Hematopoietic multipotent progenitor cell (in vitro differentiated cells): Measurements from ENCODE around the gene KIAA0040. TPM values are rescaled to one million over a fixed set of nuclear protein-coding genes. Genes with fewer than 3 reads are reported as not detected.
A peak's percentile ranks its signal among the peaks of the same experiment; 100 is the strongest.

Experiments
- DNase-seq, 3 donors: peaks; one replicate each; pipeline ENCODE4 v3.0.0-alpha.2; 2011 to 2015; ENCODE audit warnings: low read depth in 2 of 3, low spot score in 2 of 3
- total RNA-seq: library from RNA; depleted of rRNA; stranded (reverse); fragments of >200 nt; gene quantifications from one replicate; pipeline ENCODE4 v1.2.3, GENCODE V29; 2012

KIAA0040 gene
- 16.4 TPM for total RNA-seq

DNA sequence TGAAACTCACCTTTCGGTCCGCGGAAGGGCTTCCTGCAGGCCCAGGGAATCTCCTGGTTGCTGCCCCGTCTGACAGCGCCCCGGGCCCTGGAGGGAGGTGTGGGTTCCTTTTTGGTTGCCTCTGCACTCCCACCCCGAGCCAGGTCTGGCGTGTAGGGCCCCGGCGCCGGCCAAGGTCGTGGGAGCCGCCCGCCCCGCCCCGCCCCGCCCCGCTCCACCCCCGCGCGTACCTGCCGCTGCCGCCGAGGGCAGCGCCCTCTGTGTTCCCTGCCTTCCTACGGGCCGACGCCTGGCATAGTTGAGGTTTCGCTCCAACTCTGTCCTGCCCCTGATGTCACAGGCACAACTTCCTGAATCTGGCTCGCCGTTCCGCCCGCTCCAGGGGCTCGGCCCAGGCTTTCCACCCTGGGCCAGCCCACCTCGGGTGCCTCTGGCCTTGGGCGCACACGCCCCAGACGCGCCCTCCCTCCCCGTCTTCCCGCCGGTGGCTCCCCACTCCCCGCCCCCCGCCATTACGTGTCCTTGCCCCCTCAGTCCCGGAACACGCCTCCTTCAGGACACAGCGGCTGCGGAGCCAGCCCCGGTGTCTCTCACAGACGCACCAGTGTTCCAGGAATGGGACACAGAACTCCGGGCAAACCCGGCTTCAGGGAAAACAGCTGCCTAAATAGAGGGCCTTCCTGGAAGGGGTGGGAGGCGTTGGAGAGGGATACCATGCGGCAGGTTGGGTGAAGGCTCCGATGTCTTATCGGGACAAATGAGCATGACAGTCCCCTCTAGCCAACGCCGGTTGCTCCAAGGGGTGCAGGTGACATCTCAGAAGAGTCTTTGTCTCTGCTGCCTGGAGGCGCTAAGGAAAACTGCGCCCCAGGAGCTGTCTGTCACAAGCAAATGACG lies at the start of gene KIAA0040:
Gene KIAA0040, minus strand, starts transcription at position 147 of the 897 bp plus-strand sequence. CDS start 31,763 bp downstream, outside the sequence.
- DNase-seq, result peak in 2 of 3 donors; percentile 78 to 82

DNA sequence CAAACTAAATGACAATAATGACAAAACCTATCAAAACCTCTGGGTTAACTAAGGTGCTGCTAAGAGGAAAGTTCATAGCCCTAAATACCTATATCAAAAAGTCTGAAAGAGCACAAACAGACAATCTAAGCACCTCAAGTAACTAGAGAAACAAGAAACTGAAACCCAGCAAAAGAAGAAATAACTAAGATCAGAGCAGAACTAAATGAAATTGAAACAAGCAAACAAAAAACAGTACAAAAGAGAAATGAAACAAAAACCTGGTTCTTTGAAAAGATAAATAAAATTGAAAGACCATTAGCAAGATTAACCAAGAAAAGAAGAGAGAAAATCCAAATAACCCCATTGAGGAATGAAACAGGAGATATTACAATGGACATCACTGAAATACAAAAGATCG lies 44.8 kb upstream of the KIAA0040 start:
- no peak for DNase-seq

DNA sequence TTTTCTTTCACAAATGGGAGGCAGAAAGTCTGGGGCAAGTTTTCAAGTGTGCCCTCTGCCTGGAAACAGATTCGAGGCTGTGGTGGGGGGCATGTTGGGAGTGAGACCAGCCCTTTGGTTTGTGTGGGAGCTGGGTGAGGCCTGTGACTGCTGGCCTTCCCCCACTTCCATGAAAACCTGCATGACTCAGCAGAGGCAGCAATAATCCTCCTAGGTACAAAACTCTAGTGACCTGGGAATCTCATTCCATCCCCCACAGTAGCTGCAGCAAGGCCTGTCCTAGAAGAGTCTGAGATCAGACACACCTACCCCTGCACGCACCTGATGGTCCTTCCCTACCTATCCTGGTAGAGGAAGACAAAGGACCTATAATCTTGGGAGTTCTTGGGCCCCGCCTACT lies 42.1 kb upstream of the KIAA0040 start:
- no peak for DNase-seq

DNA sequence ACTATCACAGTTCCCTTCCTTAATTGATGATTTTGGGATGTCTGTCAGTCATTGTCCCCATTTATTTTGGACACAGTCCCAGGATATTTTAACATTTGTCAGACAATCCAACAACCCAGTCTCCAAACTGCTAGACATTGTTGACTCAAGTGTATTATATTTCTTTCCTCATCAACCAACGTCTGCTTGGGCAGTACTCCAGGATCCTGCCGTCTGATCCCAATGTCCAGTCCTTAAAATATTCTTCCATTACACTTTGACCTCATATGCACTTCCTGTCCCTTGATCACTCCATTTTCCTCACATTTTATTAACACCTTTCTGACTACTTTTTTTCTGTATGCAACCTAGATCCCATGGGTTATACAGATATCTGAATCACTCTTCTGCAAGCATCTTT lies 39.8 kb upstream of the KIAA0040 start:
- DNase-seq, result no peak

DNA sequence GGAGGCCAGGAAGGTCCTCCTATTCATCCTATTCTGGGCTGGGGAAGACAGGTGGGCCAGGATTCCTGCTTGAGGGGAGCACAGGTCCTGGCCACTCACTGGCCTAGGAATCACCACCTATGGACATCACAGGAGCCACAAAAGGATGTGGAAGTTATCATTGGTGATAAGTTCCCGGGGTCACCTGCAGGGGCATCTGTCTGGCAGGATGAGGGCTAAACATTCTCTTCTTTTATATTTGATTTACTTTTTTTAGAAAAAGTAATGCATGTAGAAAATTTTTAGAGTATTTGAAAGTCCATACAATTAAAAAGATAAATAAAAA lies 33.2 kb upstream of the KIAA0040 start:
- no peak for DNase-seq

DNA sequence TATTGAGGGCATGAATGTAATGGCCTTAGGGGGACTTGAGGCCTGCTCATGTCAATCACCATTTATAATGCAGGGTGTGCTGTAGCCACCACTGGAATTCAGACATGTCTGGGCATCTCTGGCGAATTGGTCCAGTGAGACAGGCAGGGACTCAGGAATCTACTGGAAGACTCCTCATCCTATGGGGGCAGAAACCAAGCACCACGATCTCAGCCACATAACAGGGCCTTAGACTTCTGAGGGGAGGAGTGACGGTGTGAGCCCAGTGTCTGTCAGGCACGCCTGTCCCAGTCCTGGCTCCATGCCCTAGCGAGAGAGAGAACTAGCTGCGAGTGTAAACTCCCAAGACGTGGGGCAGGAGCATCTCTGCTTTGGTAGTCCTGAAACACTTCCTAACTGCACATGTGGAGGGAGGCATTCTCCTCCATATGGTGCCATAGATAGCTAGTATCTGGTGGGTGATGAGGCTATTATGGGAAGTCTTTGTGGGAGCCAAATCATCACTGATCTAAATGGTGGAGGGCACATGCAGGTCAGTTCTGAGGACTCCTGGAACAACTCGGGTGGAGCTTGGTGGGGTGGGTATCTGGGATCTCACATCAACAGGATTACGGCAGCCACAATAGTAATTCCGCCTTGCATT lies 29.8 kb upstream of the KIAA0040 start:
- DNase-seq, result no peak

DNA sequence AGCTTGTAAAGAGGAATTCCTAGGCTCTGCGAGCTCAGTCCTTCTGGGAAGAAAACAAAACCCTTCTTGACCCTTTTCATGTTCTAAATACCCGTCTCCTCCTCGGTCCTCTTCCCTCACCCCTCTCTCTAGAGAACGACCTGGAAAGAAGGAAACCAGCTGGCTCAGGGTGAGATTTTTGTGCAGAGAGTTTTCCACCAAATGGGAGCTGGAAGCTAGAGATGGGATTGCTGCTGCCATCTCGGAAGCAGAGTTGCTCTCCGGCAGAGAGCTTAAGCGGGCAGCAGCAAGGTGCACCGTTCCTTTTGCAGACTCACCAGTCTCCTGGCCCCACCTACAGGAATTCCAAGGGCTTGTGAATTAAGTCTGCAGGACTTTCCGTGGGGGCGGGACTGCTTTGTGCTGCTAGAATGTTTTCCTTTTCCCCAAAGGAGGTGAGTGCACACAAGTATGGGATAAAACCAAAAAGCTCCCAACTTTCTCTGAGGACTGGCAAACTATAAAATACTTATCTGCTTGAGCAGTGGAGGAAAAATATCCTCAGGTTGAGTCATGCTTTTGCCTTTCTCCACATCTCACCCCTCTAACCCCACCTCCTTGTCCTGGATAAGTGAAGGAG lies 29.1 kb upstream of the KIAA0040 start:
- DNase-seq, result no peak

DNA sequence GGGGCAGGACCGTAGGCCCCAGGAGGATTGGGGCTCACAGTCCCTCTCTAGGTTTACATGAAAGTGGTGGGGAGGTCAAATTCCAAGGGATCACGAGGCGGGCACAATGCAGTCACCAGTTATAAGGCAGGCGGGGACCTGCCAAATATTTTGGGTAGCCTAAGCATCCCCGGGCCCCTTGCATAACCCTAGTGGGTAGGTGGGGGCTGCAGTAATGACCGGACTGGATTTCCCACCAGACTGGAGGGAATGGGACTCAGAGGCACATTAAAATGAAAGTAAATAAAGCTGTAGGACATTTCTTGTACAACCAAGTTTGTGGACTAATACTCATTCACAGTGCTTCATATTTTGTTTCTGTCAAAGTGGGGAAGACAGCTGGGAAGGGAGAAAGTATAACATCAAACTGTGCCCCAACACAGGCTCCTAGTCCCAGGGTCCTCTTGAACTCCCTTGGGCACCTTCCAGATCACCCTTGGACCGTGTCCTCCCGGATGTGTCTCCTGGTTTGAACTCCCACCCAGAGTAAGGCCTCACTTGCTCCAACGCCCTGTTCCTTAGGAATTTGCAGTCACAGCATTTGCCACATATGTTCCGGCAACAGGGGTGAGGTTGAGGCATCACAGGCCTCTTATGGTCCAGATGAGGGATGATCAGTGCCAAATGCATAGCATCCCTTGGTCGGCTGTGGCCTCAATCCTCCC lies 28.4 kb upstream of the KIAA0040 start:
- DNase-seq, result no peak

DNA sequence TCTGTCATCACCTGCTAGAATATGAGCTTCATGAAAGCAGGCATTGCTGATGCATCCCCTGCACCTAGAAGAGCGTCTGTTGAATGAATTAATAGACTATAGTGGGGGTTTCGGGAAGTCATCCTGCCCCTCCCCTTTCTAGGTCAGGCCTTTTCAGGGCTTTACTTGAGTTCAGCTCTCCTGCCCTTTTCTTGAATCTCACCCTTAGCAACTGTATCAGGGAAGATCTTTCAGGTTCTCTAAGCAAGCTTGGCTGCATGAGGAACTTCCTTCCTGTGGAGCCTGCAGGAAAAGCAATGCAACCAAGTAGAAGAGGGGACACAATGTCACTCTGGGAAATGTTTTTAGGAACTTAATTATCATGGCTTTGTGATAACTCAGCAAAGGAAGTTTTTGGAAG lies 27.2 kb upstream of the KIAA0040 start:
- DNase-seq, result no peak

DNA sequence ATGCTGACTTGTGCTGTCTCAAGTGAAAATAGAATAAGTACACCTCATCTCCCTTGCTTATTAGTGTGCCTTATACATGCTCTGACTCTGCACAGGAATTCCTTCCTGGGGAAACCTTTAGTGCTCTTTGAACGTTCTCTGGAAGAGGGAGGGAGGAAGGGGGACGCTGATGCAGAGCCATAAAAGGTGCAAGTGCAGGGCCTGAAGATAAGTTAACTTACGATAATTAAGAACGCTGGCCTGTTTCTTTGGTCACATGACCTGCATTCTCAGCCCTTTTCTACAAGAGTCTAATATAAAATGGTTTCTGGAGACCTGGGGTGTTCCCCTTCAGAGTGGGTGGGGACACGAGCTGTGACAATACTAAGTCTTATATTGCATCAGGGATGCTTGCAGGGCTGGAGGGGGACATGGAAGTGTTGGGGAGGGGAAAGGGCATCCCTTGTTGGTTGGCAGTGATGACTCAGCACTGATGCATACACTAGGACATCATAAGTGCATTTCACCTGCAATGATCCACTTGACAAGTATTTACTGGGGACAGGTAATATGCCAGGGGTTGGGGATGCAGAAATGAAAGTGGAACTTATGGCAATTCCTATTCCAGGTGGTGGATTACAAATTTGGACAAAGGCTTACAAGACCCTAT lies 26.3 kb upstream of the KIAA0040 start:
- DNase-seq, result no peak

DNA sequence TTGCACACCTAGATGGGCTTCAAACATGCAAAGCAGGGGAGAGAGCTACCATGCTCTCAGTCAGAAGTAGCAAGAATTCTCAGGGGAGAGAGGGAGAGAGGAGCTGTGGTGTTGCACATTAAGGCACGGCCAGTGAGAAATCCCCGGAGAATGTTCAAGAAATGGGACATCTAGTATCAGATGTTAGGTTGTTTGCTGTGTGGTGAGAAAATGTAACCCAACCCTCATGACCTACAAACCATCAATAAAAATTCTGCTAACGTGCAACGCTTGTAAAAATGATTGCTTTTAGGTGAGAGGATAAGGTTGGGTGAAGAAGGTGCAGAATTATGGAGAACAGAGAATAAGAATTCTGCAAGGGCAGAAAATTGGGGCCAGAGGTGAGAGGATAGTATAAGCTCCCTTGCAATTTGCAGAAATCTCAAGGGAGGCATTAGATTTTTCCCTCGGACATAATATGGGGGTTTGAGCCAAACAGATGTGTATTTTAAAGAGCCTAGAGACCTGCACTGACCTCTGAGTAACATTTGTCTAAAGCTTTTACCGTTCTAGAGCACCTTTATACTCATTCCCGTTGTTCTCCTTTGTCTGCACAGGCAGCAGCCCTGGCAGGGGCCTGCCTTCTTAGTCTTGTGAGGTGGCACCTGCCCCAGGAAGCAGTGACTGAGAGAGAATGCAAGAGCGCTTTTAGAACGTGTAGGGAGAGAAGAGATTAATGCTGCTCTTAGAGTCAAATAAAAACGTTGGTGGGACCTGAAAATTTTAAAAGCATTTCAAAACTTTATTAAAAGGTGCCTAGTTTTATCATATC lies 25.4 kb upstream of the KIAA0040 start:
- DNase-seq, result no peak

DNA sequence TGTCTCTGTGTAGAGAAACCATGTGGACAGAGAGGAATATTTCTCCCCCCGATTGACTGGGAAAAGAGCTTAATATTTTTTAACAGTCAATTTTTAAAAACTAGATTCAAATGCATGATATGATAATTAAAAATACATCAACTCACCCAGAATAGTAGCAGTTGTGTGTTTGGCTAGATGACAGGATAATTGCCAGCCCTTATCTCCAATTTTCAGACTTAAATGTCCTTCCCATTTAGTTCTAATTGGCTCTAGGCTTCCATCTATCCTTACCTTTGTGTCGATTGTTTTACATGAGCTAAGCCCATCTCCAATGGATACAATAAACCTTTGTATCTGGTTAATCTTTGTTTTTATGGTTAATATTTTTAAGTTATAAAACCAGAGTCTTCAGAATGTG lies 23.9 kb upstream of the KIAA0040 start:
- no peak for DNase-seq

DNA sequence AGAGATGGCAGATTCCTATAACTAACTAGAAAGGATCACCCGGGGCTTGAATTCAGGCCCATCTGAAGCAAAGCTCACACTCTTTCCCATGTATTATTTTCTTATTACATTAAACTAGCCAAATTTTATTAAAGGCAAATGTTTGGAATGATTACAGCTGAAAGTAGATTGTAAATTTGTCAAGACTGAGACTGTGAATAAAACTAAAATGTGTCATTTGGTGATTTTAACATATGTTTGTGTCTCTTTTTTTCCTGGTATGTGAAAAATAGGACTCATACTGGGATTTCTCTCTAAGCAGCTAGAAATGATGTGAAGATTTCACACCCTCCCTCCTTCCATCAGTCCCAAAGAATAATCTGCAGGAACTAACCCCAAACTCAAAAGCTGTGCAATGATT lies 19.1 kb upstream of the KIAA0040 start:
- DNase-seq, result no peak

DNA sequence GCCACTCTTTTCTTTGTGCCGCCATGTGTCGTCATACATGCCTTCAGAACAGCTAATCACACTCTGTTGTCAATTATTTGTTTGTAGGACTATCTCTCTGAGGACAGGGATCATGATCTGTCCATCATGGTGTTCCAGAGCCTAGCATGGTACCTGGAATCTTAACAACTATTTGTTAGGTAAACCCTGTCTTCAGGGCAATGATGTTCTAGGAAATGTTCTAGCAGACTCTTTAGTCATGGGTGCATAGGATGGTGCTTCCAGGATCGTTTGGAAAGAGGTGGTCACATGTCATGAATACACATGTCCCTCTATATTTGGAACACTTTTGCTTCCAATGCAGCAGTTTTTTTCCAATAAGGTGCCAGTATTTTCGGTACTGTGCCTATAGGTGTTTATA lies 18.2 kb upstream of the KIAA0040 start:
- no peak for DNase-seq

DNA sequence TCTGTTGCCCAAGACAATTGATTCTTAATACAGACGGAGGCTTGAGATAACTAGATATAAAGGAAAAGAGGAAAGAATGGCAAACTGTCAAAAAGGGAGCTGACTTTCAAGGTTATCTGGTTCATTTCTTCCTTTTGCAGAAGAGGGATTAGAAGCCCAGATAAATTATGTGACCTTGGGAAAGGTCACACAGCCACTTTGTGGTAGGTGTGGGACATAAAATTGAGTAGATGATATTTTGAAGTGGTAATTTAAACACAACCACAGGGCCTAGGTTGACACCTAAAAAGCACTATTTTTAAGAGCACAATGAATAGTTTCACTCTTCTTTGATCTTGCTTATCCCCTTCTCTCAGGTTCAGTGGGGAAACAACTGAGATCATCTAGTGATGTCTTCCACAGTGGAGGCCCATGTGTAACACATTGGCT lies 16.9 kb upstream of the KIAA0040 start:
- no peak for DNase-seq

DNA sequence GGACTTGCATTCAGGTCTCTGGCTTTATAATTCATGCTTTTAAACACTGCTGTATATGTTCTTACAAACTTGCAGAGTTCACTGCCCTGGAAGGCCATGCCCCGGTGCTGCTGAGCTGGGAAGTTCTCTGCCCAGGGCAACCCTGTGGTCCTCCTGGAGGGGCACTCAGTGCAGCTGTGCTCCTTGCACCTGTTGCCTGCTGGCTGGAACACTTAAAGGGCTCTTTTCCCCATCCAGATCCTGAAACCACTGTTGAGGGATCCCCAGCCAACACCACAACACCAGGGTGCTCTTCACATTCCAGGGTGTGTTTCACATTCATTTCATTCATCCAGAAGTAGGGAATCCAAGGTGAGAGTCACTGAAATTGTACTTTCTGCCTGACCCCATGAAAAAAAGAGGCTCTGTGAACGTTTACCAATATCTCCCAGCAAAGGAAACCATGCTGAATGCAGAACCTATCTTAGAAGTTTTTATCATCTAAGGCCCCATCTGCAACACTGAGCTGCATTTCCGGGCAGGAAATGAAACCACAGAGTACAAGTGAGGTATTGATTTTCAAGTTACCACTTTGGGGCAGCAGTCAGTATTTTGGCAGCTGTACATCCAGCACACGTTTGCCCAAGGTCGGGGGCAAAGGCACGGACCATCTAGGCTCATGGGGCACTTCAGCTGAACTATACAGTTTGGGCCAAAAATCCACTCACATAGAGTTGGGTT lies 16.4 kb upstream of the KIAA0040 start:
- DNase-seq, result peak in 2 of 3 donors; percentile 75 to 87

DNA sequence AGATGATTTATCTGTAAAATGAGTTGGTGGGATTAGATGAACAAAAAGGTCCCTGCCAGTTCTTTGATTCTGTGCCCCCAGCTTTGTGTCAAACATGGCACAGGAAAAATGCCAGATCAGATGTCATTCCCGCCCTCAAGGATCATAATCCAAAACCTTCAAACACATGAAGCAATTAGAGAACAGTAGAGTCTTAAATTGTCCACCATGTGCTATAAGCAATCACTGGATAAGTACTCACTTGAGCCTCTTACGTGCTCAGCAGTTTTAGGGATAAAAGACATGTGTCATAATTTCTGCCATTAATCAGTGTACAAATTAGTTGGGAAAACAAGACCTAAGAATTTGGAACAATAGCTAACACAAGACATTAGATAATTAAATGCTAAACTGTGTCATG lies 15.4 kb upstream of the KIAA0040 start:
- DNase-seq, result no peak

DNA sequence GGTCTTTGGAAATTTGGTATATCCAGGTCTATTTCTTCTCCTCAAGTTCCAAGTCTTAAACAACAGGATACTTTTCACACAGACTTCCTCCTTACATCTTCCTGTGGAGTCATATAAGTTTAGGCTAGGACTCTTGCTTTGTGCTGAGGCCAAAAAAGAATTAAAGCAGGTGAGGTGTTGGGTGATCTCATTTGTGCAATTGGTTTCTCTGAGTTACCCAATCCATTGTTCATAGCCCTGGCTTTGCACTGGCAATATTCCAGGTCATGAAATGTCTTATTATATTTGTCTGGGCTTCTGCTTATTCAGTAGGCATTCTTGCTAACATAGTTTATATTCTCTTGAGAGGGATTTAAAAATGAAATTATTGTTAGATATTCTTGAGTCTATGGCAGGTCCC lies 14.1 kb upstream of the KIAA0040 start:
- DNase-seq, result peak in 1 of 3 donors; percentile 26

DNA sequence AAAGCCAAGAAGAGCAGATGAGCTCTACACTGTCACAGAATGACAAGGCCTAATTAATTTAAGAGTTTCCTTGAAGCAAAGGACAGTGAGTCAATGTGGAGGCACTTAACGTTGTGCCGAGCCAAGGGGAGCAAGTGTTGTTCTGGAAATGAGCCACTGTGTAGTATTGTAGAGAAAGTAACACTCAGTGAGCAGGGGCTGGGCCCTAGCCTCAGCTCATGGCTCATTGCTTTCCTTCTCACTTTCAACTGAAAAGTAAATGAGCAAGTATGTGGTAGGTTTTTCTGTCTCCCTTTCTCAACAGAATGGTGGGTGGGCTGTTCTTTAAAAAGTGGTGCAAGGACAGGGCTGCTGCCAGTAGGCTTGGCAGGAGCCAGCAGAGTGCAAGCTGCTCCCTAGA lies 11.8 kb upstream of the KIAA0040 start:
- no peak for DNase-seq
